Tibial nerve (tissue), 4 donors: ENCODE results near the gene HOXB9. TPM values are rescaled to one million over a fixed set of nuclear protein-coding genes. Genes with fewer than 3 reads are reported as not detected.

Experiments used
- DNase-seq, 2 donors: peaks; one replicate each; pipeline ENCODE4 v3.0.0-alpha.2; 2019; ENCODE audit warnings: low spot score in 2 of 2
- H3K27ac ChIP-seq, 4 donors: fragments of 200-600 bp; sonication (generic) in 3 of 4; one replicate each; pipeline ENCODE4 v1.5.1; 2017 to 2019; ENCODE audit warnings: mild to moderate bottlenecking in 1 of 4
- H3K27me3 ChIP-seq, 2 donors: fragments of 200-600 bp; sonication (generic) in 1 of 2; one replicate each; pipeline versions ENCODE4 v1.5.1 to v1.6.0; 2017 to 2019
- H3K36me3 ChIP-seq, 3 donors: fragments of 200-600 bp; sonication (generic); one replicate each; pipeline ENCODE4 v1.5.1; 2018 to 2019
- H3K4me1 ChIP-seq, 4 donors: fragments of 200-600 bp; sonication (generic) in 3 of 4; one replicate each; pipeline ENCODE4 v1.5.1; 2017 to 2019
- H3K4me3 ChIP-seq, 4 donors: fragments of 200-600 bp; sonication (generic) in 3 of 4; one replicate each; pipeline ENCODE4 v1.5.1; 2017 to 2019; ENCODE audit warnings: mild to moderate bottlenecking in 1 of 4, moderate library complexity in 1 of 4
- H3K9me3 ChIP-seq, 4 donors: fragments of 200-600 bp; sonication (generic) in 3 of 4; one replicate each; pipeline ENCODE4 v1.5.1; 2017 to 2019
- CTCF ChIP-seq, 5 experiments: fragments of 200-600 bp in 3 of 5; fragments of 450-650 bp in 2 of 5; sonication (generic) in 3 of 5; IDR thresholded peaks; one replicate each; pipeline ENCODE4 v1.5.1; 2016 to 2019; ENCODE audit warnings: antibody characterized with exemption in 5 of 5, mild to moderate bottlenecking in 3 of 5, moderate library complexity in 2 of 5
- EP300 ChIP-seq, 2 donors: sonication (generic); formaldehyde crosslinking; IDR thresholded peaks; one replicate each; pipeline ENCODE4 v1.6.1; 2017; ENCODE audit warnings: antibody characterized with exemption in 2 of 2, mild to moderate bottlenecking in 1 of 2
- POLR2A ChIP-seq, 2 donors: fragments of 450-650 bp; IDR thresholded peaks; one replicate each; pipeline ENCODE4 v1.6.1; 2017; ENCODE audit warnings: antibody characterized with exemption in 2 of 2, mild to moderate bottlenecking in 2 of 2, moderate library complexity in 2 of 2
- WGBS, 2 donors: methylation state at CpG; one replicate each; pipeline ENCODE4 v1.1.5; 2018; 5-methylcytosine and 5-hydroxymethylcytosine counted together
- total RNA-seq, 4 donors: library from RNA; depleted of rRNA; stranded (reverse); fragments of >200 nt; gene quantifications; one replicate each; pipeline ENCODE4 v1.1.0, GENCODE V29; 2016

Gene HOXB9
- total RNA-seq, 4 donors from 2014 or later, result 0.21 to 0.30 TPM; not detected in 2

- Histone ChIP-seq H3K9me3 (peaks cover 0 to 13% (median 0%) of the 10 kb centered on the region in 4 donors), H3K4me1 (peaks cover 0 to 43% (median 8%) of the 10 kb centered on the region in 4 donors), H3K36me3 (no peaks in the 10 kb centered on the region), H3K4me3 (no peak overlapping the region), H3K27ac (no peak overlapping the region), H3K27me3 (peaks cover 5 to 100% of the 10 kb centered on the region in 2 donors)
- TF ChIP-seq EP300 (IDR thresholded peaks at IDR 0.05) (no peak), POLR2A (IDR thresholded peaks at IDR 0.05) (no peak), CTCF (IDR thresholded peaks at IDR 0.05) (no peak)
- no peak for DNase-seq
- 70 to 80% methylated on average over 9 of the region's 9 CpGs for WGBS, 2 donors
Observed at GRCh38 chr17:48606892-48607614, 19.1 kb downstream of the HOXB9 start.

GRCh38 chr17:48605991-48606891, 19.9 kb downstream of the HOXB9 start:
- H3K27me3 ChIP-seq, result peaks cover 0 to 100% of the 10 kb centered on the region in 2 donors
- no peak overlapping the region for H3K4me3 ChIP-seq
- H3K27ac ChIP-seq, result peak overlapping the region in 1 of 4 donors; percentile 9
- TF ChIP-seq POLR2A (IDR thresholded peaks at IDR 0.05) (no peak), EP300 (IDR thresholded peaks at IDR 0.05) (peak in 1 of 2 donors; percentile 3), CTCF (IDR thresholded peaks at IDR 0.05) (no peak)
- DNase-seq, result no peak
- H3K36me3 ChIP-seq, result no peaks in the 10 kb centered on the region
- H3K9me3 ChIP-seq, result peaks cover 0 to 13% (median 0%) of the 10 kb centered on the region in 4 donors
- 51 to 56% methylated on average over 41 of the region's 41 CpGs for WGBS, 2 donors
- H3K4me1 ChIP-seq, result peaks cover 0 to 36% (median 5%) of the 10 kb centered on the region in 4 donors

- Histone ChIP-seq H3K9me3 (peaks cover 0 to 13% (median 0%) of the 10 kb centered on the region in 4 donors), H3K27ac (peak overlapping the region in 2 of 4 donors; percentile 58 to 80), H3K4me3 (peak overlapping the region in 2 of 4 donors; percentile 13 to 49), H3K4me1 (peaks cover 0 to 28% (median 5%) of the 10 kb centered on the region in 4 donors), H3K36me3 (no peaks in the 10 kb centered on the region), H3K27me3 (peaks cover 0 to 100% of the 10 kb centered on the region in 2 donors)
- no peak for DNase-seq
- TF ChIP-seq POLR2A (IDR thresholded peaks at IDR 0.05) (no peak), EP300 (IDR thresholded peaks at IDR 0.05) (no peak), CTCF (IDR thresholded peaks at IDR 0.05) (no peak)
- 42 to 45% methylated on average over 10 of the region's 10 CpGs for WGBS, 2 donors
Observed at GRCh38 chr17:48605409-48605919, 20.7 kb downstream of the HOXB9 start.

GRCh38 chr17:48604770-48605329, 21.3 kb downstream of the HOXB9 start, which contains the start of gene HOXB6:
Gene HOXB6, minus strand, starts transcription at chr17:48604986. Its CDS starts 6,836 bp downstream, at chr17:48598150.
- Histone ChIP-seq H3K27me3 (peaks cover 0 to 100% of the 10 kb centered on the region in 2 donors), H3K27ac (peak within 1 kb of the TSS in 3 of 4 donors; percentile 5 to 80 (median 58))

More at GRCh38 chr17:48604770-48605329, 21.3 kb downstream of the HOXB9 start, which contains the start of gene HOXB6:
- WGBS, 2 donors, result 10% methylated on average over 16 of the region's 16 CpGs
- no peaks in the 10 kb centered on the region for H3K36me3 ChIP-seq
- DNase-seq, result no peak
- peak within 1 kb of the TSS; percentile 13 to 49 (median 27) for H3K4me3 ChIP-seq
- H3K4me1 ChIP-seq, result peaks cover 0 to 22% (median 3%) of the 10 kb centered on the region in 4 donors
- TF ChIP-seq CTCF (IDR thresholded peaks at IDR 0.05) (no peak), EP300 (IDR thresholded peaks at IDR 0.05) (peak in 1 of 2 donors; percentile 27)
- peaks cover 0 to 13% (median 0%) of the 10 kb centered on the region in 4 donors for H3K9me3 ChIP-seq
